Activated CD8-positive, alpha-beta memory T cell treated with anti-CD3 and anti-CD28 coated beads, Interleukin-2, amount 50 U/mL, for 24 hours (primary cell): ENCODE data around the gene TRIM71.
A peak's percentile ranks its signal among the peaks of the same experiment; 100 is the strongest.
"Not testable (repeated sequence)": the region's sequence is repeated elsewhere in the genome, so short reads cannot be mapped to it uniquely, and the experiment has no call there.

Experiments
- DNase-seq: peaks from one replicate; pipeline ENCODE4 v3.0.0-alpha.2; 2020; ENCODE audit errors: extremely low read depth

Gene TRIM71

GRCh38 chr3:32817558-32818228, at the start of gene TRIM71:
TRIM71 (plus strand) TSS chr3:32817997; CDS start chr3:32818081, 84 bp downstream.
- DNase-seq: no peak

GRCh38 chr3:32778389-32778788, 39.4 kb upstream of the TRIM71 start:
- no peak for DNase-seq

- no peak for DNase-seq
These were observed 37.6 kb upstream of the TRIM71 start for GRCh38 chr3:32780071-32780734.

- no peak for DNase-seq
These were observed 37.0 kb upstream of the TRIM71 start for GRCh38 chr3:32780735-32781210.

- peak; percentile 32 for DNase-seq
These were observed 36.4 kb upstream of the TRIM71 start for GRCh38 chr3:32781211-32781968.

- not testable (repeated sequence) for DNase-seq
These were observed 35.9 kb upstream of the TRIM71 start for GRCh38 chr3:32781969-32782270.

- no peak for DNase-seq
These were observed 35.4 kb upstream of the TRIM71 start for GRCh38 chr3:32782407-32782806.

GRCh38 chr3:32791833-32792232, 26.0 kb upstream of the TRIM71 start:
- no peak for DNase-seq

GRCh38 chr3:32794487-32795308, 23.1 kb upstream of the TRIM71 start:
- DNase-seq: no peak

GRCh38 chr3:32796384-32796950, 21.3 kb upstream of the TRIM71 start:
- not testable (repeated sequence) for DNase-seq

- no peak for DNase-seq
These were observed 20.0 kb upstream of the TRIM71 start for GRCh38 chr3:32797776-32798175.

GRCh38 chr3:32801440-32801839, 16.4 kb upstream of the TRIM71 start:
- not testable (repeated sequence) for DNase-seq

- no peak for DNase-seq
These were observed 4.6 kb upstream of the TRIM71 start for GRCh38 chr3:32813180-32813579.

- DNase-seq: no peak
These were observed 3.4 kb upstream of the TRIM71 start for GRCh38 chr3:32814361-32814760.

- no peak for DNase-seq
These were observed 1.9 kb upstream of the TRIM71 start for GRCh38 chr3:32815841-32816438.

- DNase-seq: no peak
These were observed 1.1 kb upstream of the TRIM71 start for GRCh38 chr3:32816439-32817256.

GRCh38 chr3:32817257-32817557, 590 bp upstream of the TRIM71 start:
- DNase-seq: no peak

GRCh38 chr3:32818229-32818969, 602 bp downstream of the TRIM71 start:
- DNase-seq: no peak

- no peak for DNase-seq
These were observed 1.2 kb downstream of the TRIM71 start for GRCh38 chr3:32818970-32819511.
